HEK293T (cell line): ENCODE results near the gene MKLN1.

Experiments used
- BHLHE40 ChIP-seq: fragments of 450-650 bp; IDR thresholded peaks from 2 replicates; pipeline ENCODE4 v1.6.1; 2016; ENCODE audit warnings: mild to moderate bottlenecking, moderate library complexity, borderline replicate concordance
- CTBP1 ChIP-seq: fragments of 450-650 bp; IDR thresholded peaks from 2 replicates; pipeline ENCODE4 v1.6.1; 2016; ENCODE audit warnings: borderline replicate concordance
- ELF4 ChIP-seq: fragments of 450-650 bp; IDR thresholded peaks from 2 replicates; pipeline ENCODE4 v1.6.1; 2017; ENCODE audit warnings: antibody characterized with exemption
- FOXA1 ChIP-seq: fragments of 450-650 bp; IDR thresholded peaks from 2 replicates; pipeline ENCODE4 v1.6.1; 2016; ENCODE audit warnings: mild to moderate bottlenecking
- FOXK2 ChIP-seq: fragments of 450-650 bp; IDR thresholded peaks from 2 replicates; pipeline ENCODE4 v1.6.1; 2016; ENCODE audit warnings: mild to moderate bottlenecking
- FOXM1 ChIP-seq: fragments of 450-650 bp; IDR thresholded peaks from 2 replicates; pipeline ENCODE4 v1.6.1; 2017; ENCODE audit warnings: mild to moderate bottlenecking, borderline replicate concordance
- NFRKB ChIP-seq: fragments of 450-650 bp; IDR thresholded peaks from 2 replicates; pipeline ENCODE4 v1.6.1; 2016; ENCODE audit warnings: mild to moderate bottlenecking, moderate library complexity
- SP1 ChIP-seq: fragments of 450-650 bp; IDR thresholded peaks from 2 replicates; pipeline ENCODE4 v1.6.1; 2017
- SUZ12 ChIP-seq: fragments of 450-650 bp; IDR thresholded peaks from 2 replicates; pipeline ENCODE4 v1.6.1; 2016; ENCODE audit warnings: mild to moderate bottlenecking
- TF ChIP-seq, protein P1 (sequence below): fragments of 450-650 bp; IDR thresholded peaks from 2 replicates; pipeline ENCODE4 v1.6.1; 2016

- TF ChIP-seq FOXK2 (no peak), FOXA1 (no peak), SP1 (no peak), SUZ12 (no peak), CTBP1 (no peak), FOXM1 (no peak), BHLHE40 (no peak), ELF4 (no peak), NFRKB (no peak)
- TF ChIP-seq, protein P1, sequence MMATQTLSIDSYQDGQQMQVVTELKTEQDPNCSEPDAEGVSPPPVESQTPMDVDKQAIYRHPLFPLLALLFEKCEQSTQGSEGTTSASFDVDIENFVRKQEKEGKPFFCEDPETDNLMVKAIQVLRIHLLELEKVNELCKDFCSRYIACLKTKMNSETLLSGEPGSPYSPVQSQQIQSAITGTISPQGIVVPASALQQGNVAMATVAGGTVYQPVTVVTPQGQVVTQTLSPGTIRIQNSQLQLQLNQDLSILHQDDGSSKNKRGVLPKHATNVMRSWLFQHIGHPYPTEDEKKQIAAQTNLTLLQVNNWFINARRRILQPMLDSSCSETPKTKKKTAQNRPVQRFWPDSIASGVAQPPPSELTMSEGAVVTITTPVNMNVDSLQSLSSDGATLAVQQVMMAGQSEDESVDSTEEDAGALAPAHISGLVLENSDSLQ: no peak
Observed at GRCh38 chr7:131338173-131338572, 10.5 kb downstream of the MKLN1 start.
